K562 (cell line): ENCODE data around the gene ANKRD44.

Source experiments
- ETV6 ChIP-seq, 3 experiments: fragments of 150-350 bp in 1 of 3; sonication (generic) in 1 of 3; formaldehyde crosslinking in 1 of 3; IDR thresholded peaks; 2 replicates each; pipeline versions ENCODE4 v1.6.1 to v1.8.0; 2014 to 2022; ENCODE audit warnings: borderline replicate concordance in 2 of 3, low read depth in 2 of 3, antibody characterized with exemption in 1 of 3, low read length in 1 of 3, mild to moderate bottlenecking in 1 of 3, missing genetic modification reagents in 1 of 3
- FOXK2 ChIP-seq, 2 experiments: fragments of 450-650 bp; IDR thresholded peaks in 1 of 2; conservative IDR thresholded peaks in 1 of 2; 2 replicates each; pipeline ENCODE4 v1.6.1; 2016; ENCODE audit warnings: low read depth in 2 of 2, mild to moderate bottlenecking in 1 of 2
- HDAC6 ChIP-seq: IDR thresholded peaks from 2 replicates; pipeline ENCODE4 v1.6.1; 2012; ENCODE audit warnings: low read depth, mild to moderate bottlenecking, control low read depth, inconsistent platforms, low read length, moderate library complexity
- MEF2A ChIP-seq: IDR thresholded peaks from 2 replicates; pipeline ENCODE4 v1.6.1; 2011; ENCODE audit warnings: low read depth, mild to moderate bottlenecking, low read length, moderate library complexity; ENCODE audit not compliant: control insufficient read depth
- ZNF175 ChIP-seq: fragments of 200-800 bp; sonication (Bioruptor generic); IDR thresholded peaks from 2 replicates; pipeline ENCODE4 v1.6.1; 2016; ENCODE audit warnings: low read depth, mild to moderate bottlenecking, missing genetic modification characterization, missing compliant biosample characterization

- TF ChIP-seq FOXK2 (conservative IDR thresholded peaks at IDR 0.05 in 1 of 2, IDR thresholded peaks at IDR 0.05 in 1 of 2; ENCODE audit: low read depth in 2 of 2) (no peak), ZNF175 (no peak), MEF2A (no peak), ETV6 (IDR thresholded peaks at IDR 0.05; ENCODE audit: borderline replicate concordance in 1 of 2, low read depth in 2 of 2, low read length in 1 of 2) (no peak), ETV6 (CRISPR knock-in tag; IDR thresholded peaks at IDR 0.05; ENCODE audit: borderline replicate concordance) (no peak), HDAC6 (no peak)
Measured at GRCh38 chr2:197251576-197251975, 59.0 kb downstream of the ANKRD44 start.
